Activated CD8-positive, alpha-beta memory T cell treated with anti-CD3 and anti-CD28 coated beads for 1 hour (primary cell): ENCODE data around the gene FOXP4.

Experiments
- DNase-seq, 2 donors: peaks; one replicate each; pipeline ENCODE4 v3.0.0-alpha.2; 2020; ENCODE audit warnings: low read depth in 1 of 2; ENCODE audit errors: extremely low read depth in 1 of 2

FOXP4 gene

GRCh38 chr6:41642090-41642959, 96.1 kb downstream of the FOXP4 start:
- no peak for DNase-seq

- no peak for DNase-seq
Observed at GRCh38 chr6:41642960-41643898, 97.0 kb downstream of the FOXP4 start.

- no peak for DNase-seq
Observed at GRCh38 chr6:41643899-41644269, 97.7 kb downstream of the FOXP4 start.

DNA sequence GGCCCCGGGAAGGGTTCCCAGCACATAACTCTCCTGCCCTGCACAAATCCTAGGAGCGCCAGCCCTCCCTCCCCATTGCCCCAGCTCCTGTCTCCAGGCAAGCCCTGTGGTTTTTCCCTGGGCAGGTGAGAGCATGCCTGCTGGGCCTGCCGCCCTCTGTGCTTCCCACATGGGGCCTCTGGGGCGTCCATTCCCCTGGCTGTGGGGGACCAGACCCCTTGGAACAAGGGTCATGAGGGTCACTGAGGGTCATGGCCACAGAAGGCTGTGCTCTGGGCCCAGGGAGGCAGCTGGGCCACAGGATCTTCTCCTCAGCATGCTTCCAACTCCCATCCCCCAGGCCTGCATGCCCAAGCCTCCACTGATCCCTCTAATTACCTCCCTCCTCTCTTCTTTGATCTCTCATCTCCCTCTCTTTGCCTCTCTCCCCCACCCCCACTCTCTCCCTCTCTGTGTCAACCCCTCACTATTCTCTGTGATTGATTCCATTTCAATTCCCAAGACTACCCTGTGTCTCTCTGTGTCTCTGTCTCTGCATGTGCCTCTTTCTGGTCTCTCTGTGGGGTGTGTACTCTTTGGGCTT, 98.2 kb downstream of the FOXP4 start:
- no peak for DNase-seq

DNA sequence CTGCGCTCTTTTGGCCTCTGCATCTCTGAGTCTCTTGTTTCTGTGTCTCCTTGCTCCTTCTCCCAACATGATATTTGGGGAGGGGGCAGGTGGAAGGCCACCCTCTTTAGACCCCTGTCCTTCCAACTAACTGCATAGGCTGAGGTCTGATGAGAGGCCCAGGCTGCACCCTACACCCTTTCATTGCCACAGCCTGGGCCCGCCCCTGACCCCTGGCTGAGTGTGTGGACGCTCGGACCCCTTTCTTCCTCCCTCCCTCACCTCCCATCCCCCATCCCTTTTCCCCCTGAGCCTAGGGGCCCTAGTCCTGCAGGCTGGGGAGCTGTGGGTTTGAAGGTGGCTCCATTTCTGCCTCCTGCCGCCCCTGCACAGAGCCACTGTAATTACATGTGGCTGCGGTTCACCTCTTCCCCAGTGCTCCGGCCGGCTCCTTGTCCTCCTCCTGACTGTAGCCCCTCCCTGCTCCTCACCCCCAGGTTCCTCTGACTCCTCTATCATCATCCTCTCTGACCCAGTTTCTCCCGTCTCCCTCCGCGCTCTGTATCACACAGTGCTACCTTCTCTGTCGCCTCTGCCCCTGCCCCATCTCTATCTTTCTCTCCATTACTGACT, 98.9 kb downstream of the FOXP4 start:
- no peak for DNase-seq

GRCh38 chr6:41646026-41646795, 100.0 kb downstream of the FOXP4 start:
- no peak for DNase-seq

GRCh38 chr6:41647061-41647511, 100.9 kb downstream of the FOXP4 start:
- DNase-seq = no peak

DNA sequence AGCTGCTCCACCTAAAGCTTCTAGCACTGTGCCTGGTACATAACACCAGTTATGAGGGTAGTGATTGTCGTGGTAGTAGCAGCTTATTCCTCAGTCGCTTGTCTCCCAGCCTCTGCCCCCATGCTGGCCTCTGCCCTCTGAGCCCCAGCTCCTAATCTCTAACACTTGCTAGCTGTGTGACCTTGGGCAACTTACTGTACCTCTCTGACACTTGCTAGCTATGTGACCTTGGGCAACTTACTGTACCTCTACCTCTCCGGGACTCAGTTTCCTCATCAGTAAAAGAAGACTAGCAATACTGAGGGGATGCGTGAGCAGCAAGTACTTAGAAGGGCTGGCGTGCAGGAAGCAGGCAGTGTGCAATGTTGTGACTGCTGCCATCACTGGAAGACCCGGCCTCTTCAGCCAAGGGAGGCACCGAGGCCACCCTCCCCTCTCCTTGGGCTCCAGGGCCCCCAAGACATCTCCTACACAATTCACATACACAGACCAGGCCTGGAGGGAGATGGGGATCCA, 101.9 kb downstream of the FOXP4 start:
- DNase-seq = no peak

DNA sequence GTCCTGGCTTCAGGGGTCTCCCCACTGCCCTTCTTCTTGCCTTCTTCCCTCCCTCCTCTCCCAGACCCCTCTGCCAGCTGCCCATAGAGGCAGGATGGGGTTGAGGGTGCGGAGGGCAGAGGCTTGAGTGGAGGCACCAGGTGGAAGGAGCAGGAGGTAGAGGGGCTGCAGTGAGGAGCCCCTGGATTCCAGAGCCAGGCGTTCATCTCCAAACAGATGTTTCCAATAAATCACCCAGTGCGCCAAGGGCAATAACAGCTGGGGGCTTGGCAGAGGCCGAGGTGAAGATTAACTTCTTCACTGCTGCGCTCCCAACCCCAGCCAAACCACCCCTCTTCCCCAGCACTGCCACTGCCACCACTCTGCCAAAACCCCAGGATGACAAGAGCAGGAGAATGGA, 102.7 kb downstream of the FOXP4 start:
- no peak for DNase-seq

DNA sequence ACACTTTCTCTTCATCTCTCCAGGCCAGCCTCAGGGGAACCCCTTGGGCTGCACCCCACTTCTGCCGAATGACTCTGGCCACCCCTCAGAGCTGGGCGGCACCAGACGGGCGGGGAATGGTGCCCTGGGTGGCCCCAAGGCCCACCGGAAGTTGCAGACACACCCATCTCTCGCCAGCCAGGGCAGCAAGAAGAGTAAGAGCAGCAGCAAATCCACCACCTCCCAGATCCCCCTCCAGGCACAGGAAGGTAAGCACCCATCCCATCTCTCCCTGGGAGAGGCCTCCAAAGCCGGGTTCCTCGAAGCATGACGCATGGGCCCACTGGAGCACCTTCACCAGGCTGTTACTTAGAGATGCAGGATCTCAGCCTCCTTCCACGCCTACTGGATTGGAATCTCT, 103.4 kb downstream of the FOXP4 start:
- no peak for DNase-seq

- no peak for DNase-seq
Observed at GRCh38 chr6:41650120-41650519, 103.9 kb downstream of the FOXP4 start.

GRCh38 chr6:41651246-41651961, 105.2 kb downstream of the FOXP4 start:
- DNase-seq = no peak
